Measurements from ENCODE around the gene LITAF.
A peak's percentile ranks its signal among the peaks of the same experiment; 100 is the strongest.

LITAF gene

DNA sequence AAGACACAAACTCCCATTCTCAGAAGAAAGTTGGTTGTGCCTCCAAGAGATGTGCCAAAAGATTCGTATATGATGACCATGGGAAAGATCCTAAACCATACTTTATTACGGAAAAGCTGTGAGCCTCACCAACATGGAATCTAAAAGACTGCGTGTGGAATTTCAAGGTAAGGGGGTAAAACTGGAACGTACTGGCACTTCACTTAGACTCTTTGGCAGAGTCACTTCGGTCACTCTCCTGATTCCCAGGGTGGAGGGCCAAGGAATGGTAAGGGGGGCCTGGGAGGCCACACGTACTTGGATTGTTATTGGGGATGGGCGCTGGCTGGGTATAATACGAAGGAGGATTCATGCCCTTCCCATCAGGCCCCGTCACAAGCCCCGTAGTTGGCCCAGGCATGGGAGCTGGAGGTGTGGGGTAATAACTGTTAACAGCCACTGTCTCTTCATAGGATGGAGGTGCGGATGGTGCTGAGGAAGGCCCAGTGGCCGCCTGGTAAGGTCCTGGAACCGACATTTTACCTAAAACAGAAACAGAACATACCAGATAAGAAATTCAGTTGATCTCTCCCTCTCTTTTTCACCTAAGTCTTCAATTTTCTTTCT lies 30.4 kb downstream of the LITAF start:
- no peaks in the 10 kb centered on the region for H3K27me3 ChIP-seq (ENCODE audit: insufficient read depth, poor library complexity, severe bottlenecking)
- no peak overlapping the region for H3K4me3 ChIP-seq (replicated peaks; ENCODE audit: insufficient read depth, low read length)
- DNase-seq (ENCODE audit: low read depth in 1 of 2, low spot score in 1 of 2) = no peak
- TF ChIP-seq, protein P1, sequence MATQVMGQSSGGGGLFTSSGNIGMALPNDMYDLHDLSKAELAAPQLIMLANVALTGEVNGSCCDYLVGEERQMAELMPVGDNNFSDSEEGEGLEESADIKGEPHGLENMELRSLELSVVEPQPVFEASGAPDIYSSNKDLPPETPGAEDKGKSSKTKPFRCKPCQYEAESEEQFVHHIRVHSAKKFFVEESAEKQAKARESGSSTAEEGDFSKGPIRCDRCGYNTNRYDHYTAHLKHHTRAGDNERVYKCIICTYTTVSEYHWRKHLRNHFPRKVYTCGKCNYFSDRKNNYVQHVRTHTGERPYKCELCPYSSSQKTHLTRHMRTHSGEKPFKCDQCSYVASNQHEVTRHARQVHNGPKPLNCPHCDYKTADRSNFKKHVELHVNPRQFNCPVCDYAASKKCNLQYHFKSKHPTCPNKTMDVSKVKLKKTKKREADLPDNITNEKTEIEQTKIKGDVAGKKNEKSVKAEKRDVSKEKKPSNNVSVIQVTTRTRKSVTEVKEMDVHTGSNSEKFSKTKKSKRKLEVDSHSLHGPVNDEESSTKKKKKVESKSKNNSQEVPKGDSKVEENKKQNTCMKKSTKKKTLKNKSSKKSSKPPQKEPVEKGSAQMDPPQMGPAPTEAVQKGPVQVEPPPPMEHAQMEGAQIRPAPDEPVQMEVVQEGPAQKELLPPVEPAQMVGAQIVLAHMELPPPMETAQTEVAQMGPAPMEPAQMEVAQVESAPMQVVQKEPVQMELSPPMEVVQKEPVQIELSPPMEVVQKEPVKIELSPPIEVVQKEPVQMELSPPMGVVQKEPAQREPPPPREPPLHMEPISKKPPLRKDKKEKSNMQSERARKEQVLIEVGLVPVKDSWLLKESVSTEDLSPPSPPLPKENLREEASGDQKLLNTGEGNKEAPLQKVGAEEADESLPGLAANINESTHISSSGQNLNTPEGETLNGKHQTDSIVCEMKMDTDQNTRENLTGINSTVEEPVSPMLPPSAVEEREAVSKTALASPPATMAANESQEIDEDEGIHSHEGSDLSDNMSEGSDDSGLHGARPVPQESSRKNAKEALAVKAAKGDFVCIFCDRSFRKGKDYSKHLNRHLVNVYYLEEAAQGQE (IDR thresholded peaks at IDR 0.05; ENCODE audit: insufficient replicate concordance, low read depth) = no peak
- TF ChIP-seq SPI1 (IDR thresholded peaks at IDR 0.05; ENCODE audit: borderline replicate concordance, low read depth) = no peak
- no peak for TF ChIP-seq POLR2AphosphoS5 (IDR thresholded peaks at IDR 0.05; ENCODE audit: low read depth)
- TF ChIP-seq, protein P2, sequence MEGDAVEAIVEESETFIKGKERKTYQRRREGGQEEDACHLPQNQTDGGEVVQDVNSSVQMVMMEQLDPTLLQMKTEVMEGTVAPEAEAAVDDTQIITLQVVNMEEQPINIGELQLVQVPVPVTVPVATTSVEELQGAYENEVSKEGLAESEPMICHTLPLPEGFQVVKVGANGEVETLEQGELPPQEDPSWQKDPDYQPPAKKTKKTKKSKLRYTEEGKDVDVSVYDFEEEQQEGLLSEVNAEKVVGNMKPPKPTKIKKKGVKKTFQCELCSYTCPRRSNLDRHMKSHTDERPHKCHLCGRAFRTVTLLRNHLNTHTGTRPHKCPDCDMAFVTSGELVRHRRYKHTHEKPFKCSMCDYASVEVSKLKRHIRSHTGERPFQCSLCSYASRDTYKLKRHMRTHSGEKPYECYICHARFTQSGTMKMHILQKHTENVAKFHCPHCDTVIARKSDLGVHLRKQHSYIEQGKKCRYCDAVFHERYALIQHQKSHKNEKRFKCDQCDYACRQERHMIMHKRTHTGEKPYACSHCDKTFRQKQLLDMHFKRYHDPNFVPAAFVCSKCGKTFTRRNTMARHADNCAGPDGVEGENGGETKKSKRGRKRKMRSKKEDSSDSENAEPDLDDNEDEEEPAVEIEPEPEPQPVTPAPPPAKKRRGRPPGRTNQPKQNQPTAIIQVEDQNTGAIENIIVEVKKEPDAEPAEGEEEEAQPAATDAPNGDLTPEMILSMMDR (IDR thresholded peaks at IDR 0.05; ENCODE audit: insufficient read depth, low read length) = no peak
- no peak for TF ChIP-seq GABPA (IDR thresholded peaks at IDR 0.05; ENCODE audit: low read depth)
- H3K27ac ChIP-seq (replicated peaks) = no peak overlapping the region

DNA sequence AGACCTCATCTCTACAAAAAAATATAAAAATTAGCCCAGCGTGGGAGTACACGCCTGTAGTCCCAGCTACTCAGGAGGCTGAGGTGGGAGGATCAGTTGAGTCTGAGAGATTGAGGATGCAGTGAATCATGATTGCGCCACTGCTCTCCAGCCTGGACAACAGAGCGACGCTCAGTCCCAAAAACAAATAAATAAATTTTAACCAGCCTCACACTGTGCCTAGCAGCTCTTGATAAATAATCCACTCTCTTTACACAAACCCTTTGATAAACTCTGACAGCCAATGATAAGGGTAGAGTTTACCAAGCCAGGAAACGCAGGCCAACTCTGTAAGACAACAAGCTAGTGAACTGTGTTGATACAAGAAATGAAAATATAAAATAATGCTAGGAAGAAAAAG lies 32.7 kb downstream of the LITAF start:
- Histone ChIP-seq H3K27ac (replicated peaks) (no peak overlapping the region), H3K4me3 (replicated peaks; ENCODE audit: insufficient read depth, low read length) (no peak overlapping the region), H3K27me3 (ENCODE audit: insufficient read depth, poor library complexity, severe bottlenecking) (no peaks in the 10 kb centered on the region)
- no peak for DNase-seq (ENCODE audit: low read depth in 1 of 2, low spot score in 1 of 2)
- no peak for TF ChIP-seq POLR2AphosphoS5 (IDR thresholded peaks at IDR 0.05; ENCODE audit: low read depth)
- TF ChIP-seq GABPA (IDR thresholded peaks at IDR 0.05; ENCODE audit: low read depth) = no peak

DNA sequence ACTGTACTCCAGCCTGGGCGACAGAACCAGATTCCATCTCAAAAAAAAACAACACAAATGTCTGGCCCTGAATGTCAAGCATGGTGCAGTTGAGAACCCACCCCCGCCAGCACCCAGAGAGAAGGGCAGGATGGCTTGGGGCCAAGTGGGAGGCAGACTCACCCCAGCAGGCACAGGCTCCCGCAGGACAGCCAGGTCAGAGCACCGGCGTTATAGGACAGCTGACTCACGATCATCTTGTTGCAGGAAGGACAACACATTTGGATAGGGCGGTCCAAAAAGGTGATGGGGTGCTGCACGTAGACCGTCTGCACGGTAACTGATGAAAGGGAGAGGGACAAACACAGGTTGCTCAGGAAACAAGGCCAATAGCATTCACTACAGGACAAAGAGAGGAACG lies 33.3 kb downstream of the LITAF start:
- no peaks in the 10 kb centered on the region for H3K27me3 ChIP-seq (ENCODE audit: insufficient read depth, poor library complexity, severe bottlenecking)
- TF ChIP-seq GABPA (IDR thresholded peaks at IDR 0.05; ENCODE audit: low read depth) = no peak
- no peak for TF ChIP-seq POLR2AphosphoS5 (IDR thresholded peaks at IDR 0.05; ENCODE audit: low read depth)
- TF ChIP-seq, protein P2 (IDR thresholded peaks at IDR 0.05; ENCODE audit: insufficient read depth, low read length) = no peak
- TF ChIP-seq, protein P1 (IDR thresholded peaks at IDR 0.05; ENCODE audit: insufficient replicate concordance, low read depth) = no peak
- no peak for TF ChIP-seq SPI1 (IDR thresholded peaks at IDR 0.05; ENCODE audit: borderline replicate concordance, low read depth)
- no peak for DNase-seq (ENCODE audit: low read depth in 1 of 2, low spot score in 1 of 2)
- no peak overlapping the region for H3K4me3 ChIP-seq (replicated peaks; ENCODE audit: insufficient read depth, low read length)
- no peak overlapping the region for H3K27ac ChIP-seq (replicated peaks)

DNA sequence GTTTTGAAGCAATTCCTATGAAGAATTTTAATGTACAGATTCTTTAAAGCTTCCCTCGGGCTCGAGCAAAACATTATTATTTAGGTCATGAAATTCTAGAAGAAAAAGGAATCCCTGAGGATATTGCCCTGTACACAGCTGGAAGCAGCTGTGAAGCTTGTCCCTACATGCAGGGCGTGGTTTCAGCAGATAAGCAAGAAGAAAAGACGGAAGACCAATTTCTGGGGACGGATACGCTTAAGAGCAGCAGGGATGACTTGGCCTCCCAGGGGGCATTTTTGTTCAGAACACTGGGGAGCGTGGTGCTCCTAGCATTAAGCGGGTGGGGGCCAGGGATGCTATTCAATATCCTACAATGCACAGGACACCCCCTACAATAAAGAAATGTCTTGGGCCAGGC lies 34.3 kb downstream of the LITAF start:
- H3K4me3 ChIP-seq (replicated peaks; ENCODE audit: insufficient read depth, low read length) = no peak overlapping the region

More for the DNA sequence above, 34.3 kb downstream of the LITAF start:
- TF ChIP-seq, protein P1 (IDR thresholded peaks at IDR 0.05; ENCODE audit: insufficient replicate concordance, low read depth) = no peak
- TF ChIP-seq POLR2AphosphoS5 (IDR thresholded peaks at IDR 0.05; ENCODE audit: low read depth) (no peak), SPI1 (IDR thresholded peaks at IDR 0.05; ENCODE audit: borderline replicate concordance, low read depth) (no peak), GABPA (IDR thresholded peaks at IDR 0.05; ENCODE audit: low read depth) (no peak)
- TF ChIP-seq, protein P2 (IDR thresholded peaks at IDR 0.05; ENCODE audit: insufficient read depth, low read length) = no peak
- Histone ChIP-seq H3K27ac (replicated peaks) (peak overlapping the region; percentile 67), H3K27me3 (ENCODE audit: insufficient read depth, poor library complexity, severe bottlenecking) (no peaks in the 10 kb centered on the region)
- DNase-seq (ENCODE audit: low read depth in 1 of 2, low spot score in 1 of 2) = no peak
